ENCODE measurements around the gene COL28A1.

COL28A1 gene

GRCh38 chr7:7352845-7353244, 182.8 kb downstream of the COL28A1 start:
- no peak overlapping the region for H3K4me2 ChIP-seq (ENCODE audit: low read length)

GRCh38 chr7:7351832-7352231, 183.8 kb downstream of the COL28A1 start:
- TF ChIP-seq CTCF (IDR thresholded peaks at IDR 0.05), result no peak
- Histone ChIP-seq H3K79me2 (peaks cover 10% of the 10 kb centered on the region), H3K4me1 (peaks cover 29% of the 10 kb centered on the region), H3K9me3 (ENCODE audit: control insufficient read depth, low read length) (no peaks in the 10 kb centered on the region), H3K36me3 (ENCODE audit: control insufficient read depth, insufficient read depth, low read length) (no peaks in the 10 kb centered on the region), H3K9ac (no peak overlapping the region), H3K27ac (peak overlapping the region; percentile 60), H3K4me3 (ENCODE audit: low read depth, low read length) (no peak overlapping the region), H3K27me3 (ENCODE audit: control insufficient read depth, insufficient read depth, low read length) (no peaks in the 10 kb centered on the region), H3K4me2 (ENCODE audit: low read length) (no peak overlapping the region), H2AFZ (no peak overlapping the region)

More at GRCh38 chr7:7352845-7353244, 182.8 kb downstream of the COL28A1 start:
- peak; percentile 35 for TF ChIP-seq CTCF (IDR thresholded peaks at IDR 0.05)
- no peaks in the 10 kb centered on the region for H3K27me3 ChIP-seq (ENCODE audit: control insufficient read depth, insufficient read depth, low read length)
- no peak overlapping the region for H3K9ac ChIP-seq
- peaks cover 31% of the 10 kb centered on the region for H3K4me1 ChIP-seq
- H3K9me3 ChIP-seq (ENCODE audit: control insufficient read depth, low read length), result no peaks in the 10 kb centered on the region
- peaks cover 10% of the 10 kb centered on the region for H3K79me2 ChIP-seq
- no peak overlapping the region for H3K4me3 ChIP-seq (ENCODE audit: low read depth, low read length)
- H3K36me3 ChIP-seq (ENCODE audit: control insufficient read depth, insufficient read depth, low read length), result no peaks in the 10 kb centered on the region
- peak overlapping the region; percentile 36 for H2AFZ ChIP-seq
- peak overlapping the region; percentile 2 for H3K27ac ChIP-seq

- H3K9me3 ChIP-seq (ENCODE audit: control insufficient read depth, low read length), result no peaks in the 10 kb centered on the region
- TF ChIP-seq CTCF (IDR thresholded peaks at IDR 0.05), result no peak
- peak overlapping the region; percentile 7 for H2AFZ ChIP-seq
- H3K4me1 ChIP-seq, result peaks cover 29% of the 10 kb centered on the region
- H3K4me2 ChIP-seq (ENCODE audit: low read length), result no peak overlapping the region
- no peak overlapping the region for H3K4me3 ChIP-seq (ENCODE audit: low read depth, low read length)
- peak overlapping the region; percentile 60 for H3K27ac ChIP-seq
- no peaks in the 10 kb centered on the region for H3K27me3 ChIP-seq (ENCODE audit: control insufficient read depth, insufficient read depth, low read length)
- peaks cover 10% of the 10 kb centered on the region for H3K79me2 ChIP-seq
- no peaks in the 10 kb centered on the region for H3K36me3 ChIP-seq (ENCODE audit: control insufficient read depth, insufficient read depth, low read length)
- no peak overlapping the region for H3K9ac ChIP-seq
Measured at GRCh38 chr7:7351156-7351555, 184.5 kb downstream of the COL28A1 start.

GRCh38 chr7:7349156-7349555, 186.5 kb downstream of the COL28A1 start:
- H3K9me3 ChIP-seq (ENCODE audit: control insufficient read depth, low read length), result no peaks in the 10 kb centered on the region
- H3K4me1 ChIP-seq, result peaks cover 40% of the 10 kb centered on the region
- no peaks in the 10 kb centered on the region for H3K27me3 ChIP-seq (ENCODE audit: control insufficient read depth, insufficient read depth, low read length)
- no peak for TF ChIP-seq CTCF (IDR thresholded peaks at IDR 0.05)
- no peak overlapping the region for H3K4me2 ChIP-seq (ENCODE audit: low read length)
- peak overlapping the region; percentile 60 for H3K27ac ChIP-seq
- H3K79me2 ChIP-seq, result peaks cover 13% of the 10 kb centered on the region
- no peaks in the 10 kb centered on the region for H3K36me3 ChIP-seq (ENCODE audit: control insufficient read depth, insufficient read depth, low read length)
- H3K4me3 ChIP-seq (ENCODE audit: low read depth, low read length), result no peak overlapping the region
- peak overlapping the region; percentile 38 for H2AFZ ChIP-seq
- H3K9ac ChIP-seq, result no peak overlapping the region

GRCh38 chr7:7347045-7347444, 188.6 kb downstream of the COL28A1 start:
- H3K4me3 ChIP-seq (ENCODE audit: low read depth, low read length), result no peak overlapping the region
- TF ChIP-seq CTCF (IDR thresholded peaks at IDR 0.05), result no peak
- peaks cover 29% of the 10 kb centered on the region for H3K4me1 ChIP-seq
- no peak overlapping the region for H3K4me2 ChIP-seq (ENCODE audit: low read length)
- H2AFZ ChIP-seq, result no peak overlapping the region
- no peaks in the 10 kb centered on the region for H3K9me3 ChIP-seq (ENCODE audit: control insufficient read depth, low read length)
- H3K27ac ChIP-seq, result no peak overlapping the region
- H3K27me3 ChIP-seq (ENCODE audit: control insufficient read depth, insufficient read depth, low read length), result no peaks in the 10 kb centered on the region
- no peaks in the 10 kb centered on the region for H3K36me3 ChIP-seq (ENCODE audit: control insufficient read depth, insufficient read depth, low read length)
- no peak overlapping the region for H3K9ac ChIP-seq
- peaks cover 3% of the 10 kb centered on the region for H3K79me2 ChIP-seq
